KG1 (cell line): ENCODE results near the gene FGF14.

Experiments
- DNase-seq: peaks from one replicate; lab custom pipeline; 2025; lab: John Stamatoyannopoulos, UW

The FGF14 gene

DNA sequence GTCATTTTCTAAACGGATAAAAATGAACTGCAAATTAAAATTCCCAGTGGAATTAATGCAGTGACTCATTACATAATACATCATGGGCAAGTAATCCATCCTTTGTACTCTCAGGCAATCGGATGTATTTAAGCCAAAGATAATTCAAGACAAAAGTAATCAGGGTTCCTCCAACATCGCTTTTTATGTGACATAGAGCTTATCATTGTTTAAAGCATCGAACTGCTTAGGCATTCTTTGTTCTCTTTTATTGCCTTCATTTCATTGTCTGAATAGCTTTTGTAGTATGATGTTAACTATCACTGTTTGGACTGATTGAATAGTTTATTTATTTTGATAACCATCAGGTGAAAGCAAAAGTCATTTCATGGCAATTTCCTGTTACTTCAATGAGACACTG is 740.0 kb downstream of the FGF14 start:
- no peak for DNase-seq
